NCI-H128 (cell line): ENCODE measurements around the gene SEMA6A.

ENCODE experiments used
- DNase-seq: peaks from one replicate; lab custom pipeline; 2025; ENCODE audit not compliant: unreplicated experiment; lab: John Stamatoyannopoulos, UW

Gene SEMA6A

DNA sequence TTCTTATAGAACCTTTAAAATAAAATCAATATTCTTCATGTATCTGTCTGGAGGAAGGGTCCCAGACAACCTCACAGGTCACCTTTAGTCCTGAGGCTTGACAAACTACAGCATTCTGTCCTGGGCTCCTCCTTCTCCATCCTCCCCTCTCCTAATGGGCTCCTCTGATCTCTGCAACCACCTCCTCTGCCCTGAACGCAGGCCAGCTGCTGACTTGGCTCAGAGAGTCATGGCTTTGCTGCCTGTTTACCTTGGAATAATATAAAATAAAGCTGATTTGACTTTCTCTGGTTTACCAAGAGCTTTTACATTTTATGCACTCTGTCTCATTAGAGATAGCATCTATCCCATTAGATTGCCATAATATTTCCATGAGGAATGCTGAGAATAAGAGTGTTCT, 159.4 kb downstream of the SEMA6A start:
- no peak for DNase-seq

- DNase-seq: no peak
Observed at GRCh38 chr5:116411101-116411571, 163.5 kb downstream of the SEMA6A start.

- DNase-seq: no peak
Observed at GRCh38 chr5:116410336-116410890, 164.2 kb downstream of the SEMA6A start.

- no peak for DNase-seq
Observed at GRCh38 chr5:116409591-116410296, 164.9 kb downstream of the SEMA6A start.

DNA sequence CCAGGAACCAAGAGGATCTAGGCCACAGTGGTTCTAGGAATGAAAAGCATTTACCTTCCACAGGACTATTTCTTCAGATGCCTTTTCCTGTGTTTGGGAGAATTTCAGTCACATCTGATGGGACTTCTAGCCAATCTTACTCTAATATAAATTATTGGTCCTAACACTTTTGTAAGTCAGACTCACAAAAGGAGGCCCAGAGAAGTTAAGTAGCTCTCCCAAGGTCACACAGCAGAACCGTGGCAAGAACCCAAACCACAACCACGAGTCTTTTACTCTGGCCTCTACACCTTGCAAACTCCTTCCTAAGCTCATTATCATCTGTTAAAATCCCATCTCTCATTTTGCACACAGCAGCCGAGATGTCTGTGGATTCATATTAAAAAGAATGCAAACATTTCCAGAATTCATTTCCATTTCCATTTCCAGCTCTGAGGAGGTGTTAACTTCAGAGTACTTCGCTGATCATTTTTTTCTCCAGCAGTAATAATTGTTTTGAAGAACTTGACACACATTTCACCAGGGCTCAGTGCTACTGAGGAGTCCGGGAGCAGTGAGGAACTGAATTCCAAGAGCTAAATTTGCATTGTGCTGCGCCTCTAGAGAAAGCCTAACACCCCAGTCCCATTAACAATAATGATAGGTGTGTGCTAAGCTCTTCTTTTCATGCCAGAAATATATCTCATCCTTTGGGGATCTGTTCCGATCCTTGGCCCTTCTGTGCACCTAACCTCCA, 168.1 kb downstream of the SEMA6A start:
- no peak for DNase-seq

GRCh38 chr5:116404792-116405191, 169.8 kb downstream of the SEMA6A start:
- no peak for DNase-seq

- DNase-seq: no peak
Observed at GRCh38 chr5:116404016-116404415, 170.6 kb downstream of the SEMA6A start.

GRCh38 chr5:116402235-116402634, 172.4 kb downstream of the SEMA6A start:
- no peak for DNase-seq

DNA sequence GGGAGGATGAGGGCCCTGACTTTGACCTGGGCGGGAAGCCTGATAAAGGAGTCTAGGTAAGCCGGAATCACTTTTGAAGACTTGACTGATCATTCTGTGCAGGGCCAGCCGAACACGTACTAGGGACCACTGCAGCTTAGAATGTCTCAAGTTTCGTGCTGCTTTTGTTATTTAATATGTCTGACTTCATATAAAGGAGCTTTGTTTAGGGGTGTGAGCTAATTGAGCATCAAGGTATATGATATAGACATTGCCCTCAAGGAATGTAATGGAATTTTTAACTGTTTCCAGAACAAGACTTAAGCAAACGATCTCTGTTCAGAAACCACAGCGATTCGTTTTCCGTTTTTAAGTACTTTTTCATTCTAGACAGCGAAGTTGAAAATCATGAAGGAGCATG, 173.0 kb downstream of the SEMA6A start:
- no peak for DNase-seq

DNA sequence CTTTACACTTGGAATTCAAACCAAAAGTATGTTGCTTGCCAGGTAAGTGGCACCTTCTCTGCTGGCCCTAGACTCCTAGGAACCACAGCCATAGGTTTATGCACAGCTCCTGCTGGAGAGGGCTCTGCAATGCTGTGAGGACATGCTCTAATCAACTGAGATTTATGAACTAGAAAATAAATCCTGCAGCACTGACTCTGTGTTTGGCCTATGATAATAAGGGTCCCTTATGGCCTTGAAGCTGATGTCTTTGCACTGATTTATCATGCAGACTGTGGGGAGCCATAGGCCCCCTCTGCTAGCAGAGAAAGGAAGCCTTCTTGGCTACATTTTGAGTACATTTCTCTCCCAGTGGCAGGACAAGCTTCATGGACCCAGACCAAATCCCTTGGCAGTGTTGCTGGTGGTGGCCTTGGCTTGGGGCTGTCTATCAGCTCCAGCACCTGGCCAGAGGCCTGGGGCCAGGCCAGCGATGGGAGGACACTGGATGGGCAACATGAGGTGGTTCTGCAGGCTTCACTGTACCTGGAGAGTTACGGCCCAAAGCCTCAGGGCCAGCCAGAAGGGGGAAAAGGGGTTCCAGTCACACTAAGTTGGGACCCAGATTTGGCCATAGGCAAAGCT, 178.0 kb downstream of the SEMA6A start:
- DNase-seq: no peak

DNA sequence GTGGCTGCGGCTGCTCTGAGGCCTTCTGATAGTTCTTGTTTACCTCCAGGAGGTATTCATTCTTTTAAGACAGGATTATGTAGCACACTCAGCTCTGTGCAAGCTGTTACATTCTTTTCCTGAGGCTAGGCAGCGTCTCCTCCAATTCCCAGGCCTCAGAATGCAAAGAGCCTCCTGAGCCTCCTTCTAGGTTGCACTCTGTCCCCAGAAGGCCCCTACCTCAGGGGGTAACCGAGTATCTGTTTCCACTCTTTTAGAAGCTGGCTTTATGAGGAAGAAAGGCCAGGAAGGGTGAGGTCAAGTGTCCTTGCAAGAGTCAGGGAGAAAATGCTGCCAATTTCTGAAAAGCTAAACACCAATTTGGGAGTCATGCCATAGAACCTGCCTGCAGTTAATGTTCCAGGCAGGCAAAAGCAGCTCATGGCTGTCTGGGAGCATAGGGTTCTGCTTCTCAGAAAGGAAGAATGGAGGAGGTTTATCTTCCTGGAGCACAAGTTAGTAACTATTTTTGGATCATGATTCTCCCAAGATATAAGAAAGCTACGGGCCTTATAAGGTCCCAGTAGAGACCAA, 178.9 kb downstream of the SEMA6A start:
- DNase-seq: no peak

- DNase-seq: peak; percentile 94
Observed at GRCh38 chr5:116395226-116395625, 179.4 kb downstream of the SEMA6A start.

DNA sequence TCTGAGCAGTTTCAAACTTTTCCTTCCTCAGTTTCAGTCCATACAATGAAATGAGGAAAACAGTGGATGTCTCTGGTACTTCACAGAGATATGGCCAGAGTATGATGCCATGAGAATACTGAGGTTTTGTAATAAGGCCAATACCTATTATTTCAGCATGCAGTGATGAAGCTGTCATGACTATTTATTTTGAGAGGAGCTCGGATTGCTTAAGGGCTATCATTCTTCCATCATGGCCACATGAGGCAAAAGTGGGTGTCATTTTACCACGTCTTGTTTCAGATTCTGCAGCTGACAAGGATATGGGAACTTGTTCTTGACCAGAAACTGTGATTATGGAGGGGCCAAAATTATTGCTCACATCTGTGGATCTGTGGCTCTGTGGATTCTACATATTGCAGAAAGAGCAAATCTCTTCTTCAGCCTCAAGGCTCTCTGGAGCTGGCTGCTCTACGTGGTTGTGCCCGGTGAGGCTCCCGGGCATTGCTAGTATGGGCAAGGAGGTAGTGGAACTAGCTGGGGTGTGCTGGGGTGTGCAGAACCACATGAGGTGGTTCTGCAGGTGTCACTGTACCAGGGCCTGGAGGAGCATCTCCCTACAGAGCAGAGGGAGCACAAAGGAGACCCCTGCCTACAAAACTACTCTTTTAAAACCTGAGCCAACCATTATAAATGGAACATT, 180.3 kb downstream of the SEMA6A start:
- DNase-seq: no peak
